GM12878 (cell line): ENCODE results near the gene TYRO3. TPM values are rescaled to one million over a fixed set of nuclear protein-coding genes. Genes with fewer than 3 reads are reported as not detected.

Source experiments
- ATF7 ChIP-seq: fragments of 450-650 bp; IDR thresholded peaks from 2 replicates; pipeline ENCODE4 v1.6.1; 2016; ENCODE audit warnings: low read depth, mild to moderate bottlenecking
- CBFB ChIP-seq: IDR thresholded peaks from 2 replicates; pipeline ENCODE4 v1.6.1; 2016; ENCODE audit warnings: antibody characterized with exemption, low read depth
- CREM ChIP-seq: IDR thresholded peaks from 2 replicates; pipeline ENCODE4 v1.6.1; 2014; ENCODE audit warnings: antibody characterized with exemption, low read depth
- CTCF ChIP-seq, 3 experiments: IDR thresholded peaks in 2 of 3; conservative IDR thresholded peaks in 1 of 3; 2 replicates each; pipeline ENCODE4 v1.5.1; 2011; ENCODE audit warnings: low read depth in 3 of 3, low read length in 3 of 3, mild to moderate bottlenecking in 3 of 3, control low read depth in 2 of 3, moderate library complexity in 2 of 3, inconsistent platforms in 1 of 3, mixed read lengths in 1 of 3; ENCODE audit not compliant: control insufficient read depth in 2 of 3, insufficient read depth in 1 of 3; ENCODE audit errors: extremely low read depth in 1 of 3
- FOXM1 ChIP-seq: IDR thresholded peaks from 2 replicates; pipeline ENCODE4 v1.6.1; 2012; ENCODE audit warnings: low read depth, mild to moderate bottlenecking, inconsistent platforms, low read length, moderate library complexity
- HDAC6 ChIP-seq: fragments of 200-600 bp; sonication (generic); IDR thresholded peaks from one replicate; pipeline ENCODE4 v1.8.0; 2017; ENCODE audit warnings: antibody characterized with exemption; ENCODE audit not compliant: unreplicated experiment
- JUND ChIP-seq: IDR thresholded peaks from 2 replicates; pipeline ENCODE4 v1.6.1; 2012; ENCODE audit warnings: low read depth, mild to moderate bottlenecking, low read length, improper control_type of control experiment, moderate library complexity
- LARP7 ChIP-seq: fragments of 450-650 bp; IDR thresholded peaks from 2 replicates; pipeline ENCODE4 v1.6.1; 2017; ENCODE audit warnings: mild to moderate bottlenecking
- MLLT1 ChIP-seq: fragments of 450-650 bp; IDR thresholded peaks from 2 replicates; pipeline ENCODE4 v1.6.1; 2016; ENCODE audit warnings: mild to moderate bottlenecking
- NR2F1 ChIP-seq: fragments of 450-650 bp; conservative IDR thresholded peaks from 2 replicates; pipeline ENCODE4 v1.6.1; 2017; ENCODE audit warnings: mild to moderate bottlenecking
- PAX5 ChIP-seq: IDR thresholded peaks from 2 replicates; pipeline ENCODE4 v1.6.1; 2011; ENCODE audit warnings: low read depth, low read length, borderline replicate concordance
- PBX3 ChIP-seq: IDR thresholded peaks from 2 replicates; pipeline ENCODE4 v1.6.1; 2011; ENCODE audit warnings: mild to moderate bottlenecking, low read depth, low read length, moderate library complexity; ENCODE audit not compliant: insufficient replicate concordance
- SIX5 ChIP-seq: IDR thresholded peaks from 2 replicates; pipeline ENCODE4 v1.6.1; 2011; ENCODE audit warnings: mild to moderate bottlenecking, low read depth, low read length, moderate library complexity; ENCODE audit not compliant: severe bottlenecking
- SKIL ChIP-seq: fragments of 450-650 bp; IDR thresholded peaks from 2 replicates; pipeline ENCODE4 v1.6.1; 2017; ENCODE audit warnings: mild to moderate bottlenecking, low read depth, inconsistent platforms; ENCODE audit not compliant: poor library complexity, severe bottlenecking
- SMAD5 ChIP-seq: IDR thresholded peaks from 2 replicates; pipeline ENCODE4 v1.6.1; 2016; ENCODE audit warnings: antibody characterized with exemption, low read depth
- TARDBP ChIP-seq: IDR thresholded peaks from 2 replicates; pipeline ENCODE4 v1.6.1; 2016; ENCODE audit warnings: borderline replicate concordance
- TBL1XR1 ChIP-seq: IDR thresholded peaks from 2 replicates; pipeline ENCODE4 v1.6.1; 2012; ENCODE audit warnings: low read depth, low read length, improper control_type of control experiment
- WRNIP1 ChIP-seq: IDR thresholded peaks from 2 replicates; pipeline ENCODE4 v1.6.1; 2011; ENCODE audit warnings: low read depth, low read length, improper control_type of control experiment, borderline replicate concordance
- ZBTB11 ChIP-seq: fragments of 450-650 bp; formaldehyde crosslinking; IDR thresholded peaks from 2 replicates; pipeline ENCODE4 v1.5.0; 2022; ENCODE audit warnings: mild to moderate bottlenecking, missing genetic modification characterization
- ZNF622 ChIP-seq: fragments of 450-650 bp; IDR thresholded peaks from 2 replicates; pipeline ENCODE4 v1.6.1; 2017; ENCODE audit warnings: mild to moderate bottlenecking, inconsistent platforms
- polyA plus RNA-seq, 11 experiments: library from polyadenylated mRNA; depleted of rRNA in 4 of 11; unstranded in 6 of 11; stranded (reverse) in 5 of 11; fragments of >200 nt; fragmentation: Nextera tagmentation in 4 of 11; fragmentation: Illumina TruSeq in 1 of 11; extraction: Ambion mirVana in 4 of 11; extraction: Trizol in 1 of 11; gene quantifications; 1 replicate in 1 of 11; 2 replicates in 10 of 11; pipeline versions ENCODE4 v1.2.1 to v1.2.3, GENCODE V29; 2011 to 2016; ENCODE audit warnings: inconsistent platforms in 2 of 11, missing spikeins in 2 of 11, low read depth in 1 of 11
- total RNA-seq, 4 experiments: library from RNA; depleted of rRNA in 3 of 4; stranded (reverse); fragments of >200 nt in 3 of 4; fragmentation: Illumina TruSeq in 1 of 4; extraction: Trizol in 1 of 4; gene quantifications; 2 replicates each; pipeline versions ENCODE4 v1.2.1 to v1.2.3, GENCODE V29; 2013 to 2021

Gene TYRO3
- total and polyA plus RNA-seq, 10 of the 15 experiments (the other 5 are each of a cell fraction or from before 2014, with no cell fraction given), result 0.06 to 0.28 (median 0.13) TPM; not detected in 4

- TF ChIP-seq MLLT1 (no peak), ZBTB11 (CRISPR knock-in tag) (no peak), SMAD5 (no peak), WRNIP1 (no peak), TARDBP (no peak), JUND (no peak), CBFB (no peak), CREM (no peak), CTCF (IDR thresholded peaks at IDR 0.05 in 2 of 3, conservative IDR thresholded peaks at IDR 0.05 in 1 of 3; ENCODE audit: control insufficient read depth in 2 of 3, extremely low read depth in 1 of 3, insufficient read depth in 1 of 3, low read depth in 3 of 3, low read length in 3 of 3) (no peak), ZNF622 (no peak), HDAC6 (no peak), SKIL (no peak), LARP7 (no peak), FOXM1 (no peak), NR2F1 (no peak), TBL1XR1 (no peak), PBX3 (no peak), PAX5 (no peak), ATF7 (no peak), SIX5 (no peak)
These were observed 62.5 kb downstream of the TYRO3 start (continued) for GRCh38 chr15:41621200-41622193.
